HUES64 (cell line): ENCODE measurements around the gene SLC35F3.
"Not testable (repeated sequence)": the region's sequence is repeated elsewhere in the genome, so short reads cannot be mapped to it uniquely, and the experiment has no call there.

ENCODE experiments used
- H3K27ac ChIP-seq: 2 replicates; pipeline ENCODE4 v1.7.0; 2013; ENCODE audit warnings: low read depth, low read length, inconsistent platforms
- H3K27me3 ChIP-seq: 2 replicates; pipeline ENCODE4 v1.6.1; 2013; ENCODE audit warnings: mild to moderate bottlenecking, low read length; ENCODE audit not compliant: insufficient read depth
- H3K36me3 ChIP-seq: 2 replicates; pipeline ENCODE4 v1.6.1; 2013; ENCODE audit warnings: mild to moderate bottlenecking, low read length; ENCODE audit not compliant: insufficient read depth
- H3K4me1 ChIP-seq: 2 replicates; pipeline ENCODE4 v1.6.1; 2013; ENCODE audit warnings: mild to moderate bottlenecking, low read length, moderate library complexity; ENCODE audit not compliant: insufficient read depth
- H3K4me3 ChIP-seq: 2 replicates; pipeline ENCODE4 v1.5.1; 2013; ENCODE audit warnings: mild to moderate bottlenecking, low read length, moderate library complexity
- H3K9ac ChIP-seq: 2 replicates; pipeline ENCODE4 v1.6.1; 2013; ENCODE audit warnings: mild to moderate bottlenecking, low read depth, low read length
- H3K9me3 ChIP-seq: 2 replicates; pipeline ENCODE4 v1.6.1; 2013; ENCODE audit warnings: low read depth, low read length; ENCODE audit not compliant: insufficient read depth
- WGBS: fragments of 150-250, 120-280 bp; methylation state at CpG from one replicate; pipeline ENCODE4 v1.1.7; 2013; ENCODE audit warnings: missing lambda C conversion rate; 5-methylcytosine and 5-hydroxymethylcytosine counted together

Gene SLC35F3

GRCh38 chr1:234294109-234294817 lies 389.8 kb downstream of the SLC35F3 start:
- WGBS, result 91% methylated on average over 14 of the region's 14 CpGs
- Histone ChIP-seq H3K9ac (no peak overlapping the region), H3K9me3 (peaks cover 13% of the 10 kb centered on the region), H3K27me3 (no peaks in the 10 kb centered on the region), H3K4me1 (no peaks in the 10 kb centered on the region), H3K27ac (no peak overlapping the region), H3K36me3 (no peaks in the 10 kb centered on the region), H3K4me3 (no peak overlapping the region)

- Histone ChIP-seq H3K9me3 (peaks cover 6% of the 10 kb centered on the region; the same call in 1 of the 2 replicates), H3K9ac (no peak overlapping the region), H3K4me3 (no peak overlapping the region), H3K27me3 (no peaks in the 10 kb centered on the region), H3K4me1 (no peaks in the 10 kb centered on the region), H3K27ac (no peak overlapping the region), H3K36me3 (no peaks in the 10 kb centered on the region)
- 69% methylated on average over 5 of the region's 5 CpGs for WGBS
Observed at GRCh38 chr1:234295068-234295467, 390.6 kb downstream of the SLC35F3 start.

- H3K27me3 ChIP-seq, result no peaks in the 10 kb centered on the region
- no peaks in the 10 kb centered on the region for H3K36me3 ChIP-seq
- no peaks in the 10 kb centered on the region for H3K4me1 ChIP-seq
- H3K9ac ChIP-seq, result no peak overlapping the region
- no peak overlapping the region for H3K27ac ChIP-seq
- no peak overlapping the region for H3K4me3 ChIP-seq
- peaks cover 2% of the 10 kb centered on the region; the same call in 1 of the 2 replicates for H3K9me3 ChIP-seq
- WGBS, result 85% methylated on average over 2 of the region's 2 CpGs
Observed at GRCh38 chr1:234295626-234296025, 391.1 kb downstream of the SLC35F3 start.

DNA sequence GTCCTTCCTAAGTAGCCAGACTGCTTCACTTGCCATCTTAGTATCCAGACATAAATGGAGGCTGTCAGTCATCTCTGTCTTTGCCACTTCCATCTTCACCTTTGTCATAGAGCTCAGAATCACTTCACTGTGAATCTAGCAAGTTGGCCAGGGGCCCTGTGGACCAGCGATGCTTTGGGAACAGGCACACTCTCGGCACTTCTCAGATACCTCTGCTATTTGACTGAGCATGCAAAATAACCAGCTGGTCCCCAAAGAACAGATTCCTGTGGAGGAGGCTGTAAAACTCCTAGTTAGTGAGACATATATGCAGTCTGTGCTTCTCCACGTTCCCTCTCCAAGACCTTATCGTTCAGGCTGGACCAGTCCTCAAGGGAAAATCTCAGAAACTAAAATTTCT lies 392.0 kb downstream of the SLC35F3 start:
- no peak overlapping the region for H3K4me3 ChIP-seq
- H3K36me3 ChIP-seq, result no peaks in the 10 kb centered on the region
- H3K9ac ChIP-seq, result no peak overlapping the region
- no peaks in the 10 kb centered on the region for H3K4me1 ChIP-seq
- 0 out of 2 replicates have a peak, but pooled peaks cover 2% of the 10 kb centered on the region for H3K9me3 ChIP-seq
- 92% methylated on average over 4 of the region's 4 CpGs for WGBS
- H3K27me3 ChIP-seq, result no peaks in the 10 kb centered on the region
- H3K27ac ChIP-seq, result no peak overlapping the region

- Histone ChIP-seq H3K27ac (no peak overlapping the region), H3K27me3 (no peaks in the 10 kb centered on the region), H3K4me1 (no peaks in the 10 kb centered on the region), H3K4me3 (no peak overlapping the region), H3K9ac (no peak overlapping the region), H3K36me3 (no peaks in the 10 kb centered on the region), H3K9me3 (0 out of 2 replicates have a peak, but pooled peaks cover 2% of the 10 kb centered on the region)
- WGBS, result no CpG with 5 or more reads among the region's 1 CpG
Observed at GRCh38 chr1:234297668-234298067, 393.2 kb downstream of the SLC35F3 start.

DNA sequence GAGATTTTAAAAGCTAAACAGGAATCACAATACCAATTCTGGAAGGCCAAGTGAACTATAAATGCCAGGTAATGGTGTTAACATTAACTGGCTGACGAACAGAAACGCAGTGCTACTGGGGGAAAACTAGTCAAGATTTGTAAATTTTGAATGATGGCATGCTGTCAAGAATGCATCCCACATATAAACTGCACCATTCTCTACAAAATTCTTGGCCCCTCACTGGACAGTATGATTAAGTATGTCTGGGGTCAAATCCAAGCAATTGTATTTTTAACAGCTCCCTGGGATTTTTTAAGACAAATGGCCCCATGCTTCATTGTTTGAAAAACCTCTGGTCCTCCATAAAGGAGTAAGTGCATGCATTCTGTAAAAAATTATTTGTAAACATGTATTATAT lies 395.6 kb downstream of the SLC35F3 start:
- Histone ChIP-seq H3K9ac (no peak overlapping the region), H3K4me1 (no peaks in the 10 kb centered on the region), H3K27me3 (no peaks in the 10 kb centered on the region), H3K4me3 (no peak overlapping the region), H3K36me3 (no peaks in the 10 kb centered on the region), H3K9me3 (0 out of 2 replicates have a peak, but pooled peaks cover 2% of the 10 kb centered on the region), H3K27ac (no peak overlapping the region)
- 100% methylated on average over 2 of the region's 2 CpGs for WGBS

DNA sequence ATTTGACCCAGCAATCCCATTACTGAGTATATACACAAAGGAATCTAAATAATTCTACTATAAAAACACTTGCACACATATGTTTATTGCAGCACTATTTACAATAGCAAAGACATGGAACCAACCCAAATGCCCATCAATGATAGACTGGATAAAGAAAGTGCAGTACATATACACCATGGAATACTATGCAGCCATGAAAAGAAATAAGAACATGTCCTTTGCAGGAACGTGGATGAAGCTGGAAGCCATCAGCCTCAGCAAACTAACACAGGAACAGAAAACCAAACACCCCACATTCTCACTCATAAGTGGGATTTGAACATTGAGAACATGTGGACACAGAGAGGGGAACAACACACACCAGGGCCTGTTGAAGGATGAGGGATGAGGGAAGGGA lies 397.2 kb downstream of the SLC35F3 start:
- not testable (repeated sequence) for H3K9ac ChIP-seq, H3K27ac ChIP-seq, H3K9me3 ChIP-seq, H3K4me1 ChIP-seq, H3K36me3 ChIP-seq, H3K4me3 ChIP-seq, H3K27me3 ChIP-seq
- no CpG with 5 or more reads among the region's 1 CpG for WGBS

DNA sequence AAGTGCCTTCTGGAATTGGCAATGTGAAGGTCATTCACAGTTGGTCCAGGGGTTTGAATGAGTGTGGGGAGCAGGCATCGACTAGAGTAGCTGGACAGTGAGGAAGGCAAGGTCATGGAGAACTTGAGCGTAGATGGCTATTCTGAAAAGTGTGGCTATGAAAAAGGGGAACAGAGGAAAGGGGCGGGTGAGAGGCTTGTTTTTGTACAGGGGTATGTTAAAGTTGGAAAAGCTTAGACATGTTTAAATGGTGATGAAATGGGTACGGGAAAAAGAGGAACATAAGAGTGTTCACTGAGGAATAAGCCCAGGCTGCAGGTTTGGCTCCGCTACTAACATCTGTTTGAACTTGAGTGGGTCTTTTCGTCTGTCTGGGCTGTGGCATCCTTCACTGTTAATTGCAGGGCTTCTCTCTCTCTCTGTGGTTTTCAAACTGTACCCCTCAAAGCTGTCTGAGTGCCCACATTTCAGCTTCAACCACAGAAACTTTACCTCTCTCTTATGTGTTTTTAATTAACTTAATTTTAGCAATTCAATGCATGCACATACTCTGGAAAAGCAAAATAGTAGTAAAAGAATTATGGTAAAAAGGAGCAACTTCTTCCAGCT lies 398.0 kb downstream of the SLC35F3 start:
- WGBS, result 89% methylated on average over 6 of the region's 6 CpGs
- Histone ChIP-seq H3K9ac (no peak overlapping the region), H3K4me1 (no peaks in the 10 kb centered on the region)

GRCh38 chr1:234303231-234303630 lies 398.8 kb downstream of the SLC35F3 start:
- no peaks in the 10 kb centered on the region for H3K36me3 ChIP-seq
- WGBS, result 70% methylated on average over 6 of the region's 6 CpGs
- no peak overlapping the region for H3K9ac ChIP-seq
- 0 out of 2 replicates have a peak, but pooled peaks cover 2% of the 10 kb centered on the region for H3K9me3 ChIP-seq
- H3K27me3 ChIP-seq, result no peaks in the 10 kb centered on the region
- H3K27ac ChIP-seq, result no peak overlapping the region
- H3K4me3 ChIP-seq, result no peak overlapping the region
- H3K4me1 ChIP-seq, result no peaks in the 10 kb centered on the region

More for the DNA sequence above, 398.0 kb downstream of the SLC35F3 start:
- no peaks in the 10 kb centered on the region for H3K27me3 ChIP-seq
- H3K36me3 ChIP-seq, result no peaks in the 10 kb centered on the region
- 0 out of 2 replicates have a peak, but pooled peaks cover 2% of the 10 kb centered on the region for H3K9me3 ChIP-seq
- no peak overlapping the region for H3K4me3 ChIP-seq
- no peak overlapping the region for H3K27ac ChIP-seq

DNA sequence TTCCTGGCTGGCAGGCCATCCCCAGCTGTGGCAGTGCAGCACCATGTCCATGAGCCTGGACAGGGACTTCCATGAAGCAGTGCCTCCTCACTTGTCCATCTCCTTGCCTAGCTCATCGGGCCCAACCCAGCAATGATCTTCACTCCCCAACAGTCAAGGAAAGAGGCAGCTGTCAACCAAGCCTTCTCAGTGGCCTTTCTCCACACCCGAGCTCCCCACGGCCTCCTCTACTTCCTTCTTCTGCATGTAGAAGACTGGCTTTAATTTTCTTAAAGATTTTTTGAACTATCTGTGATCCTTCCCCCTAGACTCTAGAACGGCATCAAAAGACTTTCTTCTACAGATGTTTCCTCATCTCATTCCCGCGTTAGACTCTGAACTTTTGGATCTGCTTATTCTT lies 403.2 kb downstream of the SLC35F3 start:
- Histone ChIP-seq H3K27ac (no peak overlapping the region), H3K4me1 (peaks cover 7% of the 10 kb centered on the region), H3K9me3 (no peaks in the 10 kb centered on the region), H3K36me3 (no peaks in the 10 kb centered on the region), H3K27me3 (no peaks in the 10 kb centered on the region), H3K4me3 (no peak overlapping the region), H3K9ac (no peak overlapping the region)
- WGBS, result 88% methylated on average over 6 of the region's 6 CpGs

GRCh38 chr1:234309243-234309597 lies 404.7 kb downstream of the SLC35F3 start:
- Histone ChIP-seq H3K27me3 (no peaks in the 10 kb centered on the region), H3K27ac (no peak overlapping the region), H3K36me3 (no peaks in the 10 kb centered on the region), H3K9me3 (no peaks in the 10 kb centered on the region), H3K4me1 (peaks cover 7% of the 10 kb centered on the region), H3K9ac (no peak overlapping the region), H3K4me3 (no peak overlapping the region)
- 92% methylated on average over 3 of the region's 4 CpGs for WGBS
